NCI-H2029 (cell line): Measurements from ENCODE around the gene IFIT5.
"Not testable (repeated sequence)": the region's sequence is repeated elsewhere in the genome, so short reads cannot be mapped to it uniquely, and the experiment has no call there.

Experiments
- DNase-seq: peaks from one replicate; lab custom pipeline; 2025; lab: John Stamatoyannopoulos, UW

IFIT5 gene

DNA sequence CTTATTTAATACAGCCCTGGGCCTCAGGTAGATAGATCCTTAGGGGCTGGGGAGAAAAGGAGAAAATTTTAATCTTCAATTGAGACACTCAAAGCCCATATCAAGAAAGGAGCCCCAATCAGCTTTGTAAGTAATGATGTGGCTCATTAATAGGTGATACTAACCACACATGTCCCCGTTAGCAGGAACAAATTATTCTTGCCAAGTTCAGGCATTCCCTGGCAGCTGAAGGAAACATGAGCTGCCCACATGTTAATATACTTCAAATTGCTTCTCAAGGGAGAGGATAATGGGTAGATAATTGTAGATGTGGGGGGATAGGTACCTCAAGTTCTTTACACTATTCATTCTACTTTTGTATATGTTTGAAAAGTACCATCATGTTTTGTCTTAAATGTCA lies 14.5 kb downstream of the IFIT5 start:
- no peak for DNase-seq

GRCh38 chr10:89431977-89432376 lies 17.6 kb downstream of the IFIT5 start:
- no peak for DNase-seq

- no peak for DNase-seq
These were observed 24.2 kb downstream of the IFIT5 start for GRCh38 chr10:89438525-89438924.

DNA sequence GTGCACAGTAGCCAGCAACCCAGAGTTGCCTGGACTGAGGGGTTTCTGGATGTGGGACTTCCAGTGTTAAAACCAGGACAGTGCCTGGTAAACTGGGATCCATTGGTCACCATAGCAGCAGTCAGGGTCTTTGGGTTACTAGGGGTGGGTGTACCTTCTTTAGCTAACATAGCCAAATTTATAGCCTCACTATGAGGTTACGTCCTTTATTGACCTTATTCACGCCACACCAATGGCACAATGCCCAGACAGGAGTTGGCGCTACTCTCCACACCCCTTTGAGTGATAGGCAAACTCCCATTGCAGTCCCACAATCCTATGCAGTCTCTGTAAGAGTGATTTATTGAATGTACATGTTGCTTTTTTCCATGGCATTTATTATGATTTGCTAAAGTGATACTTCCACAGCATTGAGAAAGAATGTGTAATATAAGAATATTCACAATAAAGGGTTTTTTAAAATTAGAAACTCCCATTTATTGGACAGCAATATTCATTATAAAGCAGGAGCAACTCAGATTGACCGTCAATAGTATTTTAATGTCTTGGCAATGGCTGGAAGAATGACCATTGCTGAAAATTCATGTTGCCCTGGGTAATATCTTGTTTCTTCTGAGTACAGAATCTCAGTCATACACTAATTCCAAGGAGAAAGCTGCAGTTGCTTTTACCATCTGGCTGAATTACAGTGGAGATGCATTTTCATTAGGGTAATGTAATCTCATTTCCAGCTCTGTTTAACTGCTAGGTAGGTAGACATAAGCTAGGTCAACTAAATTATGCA lies 26.1 kb downstream of the IFIT5 start:
- DNase-seq, result no peak

DNA sequence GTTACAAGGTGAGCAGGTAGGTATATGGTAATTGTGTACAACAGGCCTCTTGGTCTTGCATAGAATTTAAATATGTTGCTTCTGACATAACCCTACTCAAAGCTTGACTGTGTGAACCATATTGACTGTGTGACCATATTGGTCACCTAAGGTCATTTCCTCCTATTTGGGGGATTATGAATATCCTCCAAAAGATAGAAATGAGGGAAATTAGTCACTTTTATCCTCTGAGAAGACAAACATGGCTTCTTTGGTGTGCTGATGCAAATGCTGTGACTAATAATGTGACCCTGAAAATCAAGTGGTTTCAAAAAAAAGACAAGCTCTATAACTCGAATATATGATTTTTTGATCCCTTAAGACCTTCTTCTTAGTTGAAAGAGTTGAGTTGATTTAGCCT lies 27.9 kb downstream of the IFIT5 start:
- DNase-seq, result no peak

DNA sequence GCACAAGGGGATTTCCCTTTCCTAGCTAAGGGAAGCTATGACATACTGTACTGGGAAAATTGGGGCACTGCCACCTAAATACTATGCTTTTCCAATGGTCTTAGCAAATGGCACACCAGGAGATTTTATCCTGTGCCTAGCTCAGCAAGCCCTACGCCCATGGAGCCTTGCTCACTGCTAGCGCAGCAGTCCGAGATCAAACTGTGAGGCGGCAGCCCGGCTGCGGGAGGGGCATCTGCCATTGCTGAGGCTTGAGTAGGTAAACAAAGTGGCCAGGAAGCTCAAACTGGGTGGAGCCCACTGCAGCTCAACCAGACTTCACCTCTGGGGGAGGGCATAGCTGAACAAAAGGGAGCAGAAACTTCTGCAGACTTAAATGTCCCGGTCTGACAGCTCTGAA lies 30.5 kb downstream of the IFIT5 start:
- DNase-seq, result not testable (repeated sequence)

GRCh38 chr10:89450901-89451300 lies 36.5 kb downstream of the IFIT5 start:
- DNase-seq, result no peak

DNA sequence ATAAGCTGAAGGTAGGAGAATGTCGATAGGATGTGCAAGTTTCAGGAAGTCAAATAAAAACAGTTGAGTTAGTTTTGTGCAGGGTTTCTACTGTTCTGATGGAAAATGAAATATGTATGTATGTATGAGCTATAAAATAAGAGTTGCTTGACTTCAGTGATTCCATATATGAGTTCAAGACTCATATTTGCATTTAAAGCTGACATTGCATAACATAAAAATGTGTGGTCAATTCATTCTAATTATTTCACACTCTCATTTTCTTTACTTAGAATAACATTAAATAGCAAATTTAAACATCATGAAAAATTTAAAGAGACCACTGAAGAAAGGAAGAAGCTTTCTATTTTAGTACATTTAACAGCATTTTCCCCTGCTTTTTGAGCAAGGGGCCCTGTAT lies 37.8 kb downstream of the IFIT5 start:
- no peak for DNase-seq

- no peak for DNase-seq
These were observed 40.4 kb downstream of the IFIT5 start for GRCh38 chr10:89454561-89455347.

DNA sequence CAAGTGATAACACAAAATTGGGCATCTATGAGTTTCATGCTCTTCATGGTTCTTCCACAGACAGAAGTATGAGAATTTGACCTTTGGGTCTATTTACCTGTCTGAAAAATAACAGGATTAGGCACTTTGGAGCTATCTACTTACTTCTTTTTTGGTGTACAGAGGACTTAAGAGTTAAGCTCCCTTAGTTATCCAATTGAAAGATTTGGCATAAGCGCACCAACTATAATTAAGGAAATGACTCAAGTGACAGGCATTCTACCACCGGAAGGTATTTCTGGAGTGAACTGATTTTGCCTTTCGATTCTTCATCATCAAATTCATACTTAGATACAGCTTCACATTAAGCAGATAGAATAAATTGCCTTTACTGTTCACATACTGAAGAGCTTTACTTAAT lies 43.9 kb downstream of the IFIT5 start:
- DNase-seq, result no peak

DNA sequence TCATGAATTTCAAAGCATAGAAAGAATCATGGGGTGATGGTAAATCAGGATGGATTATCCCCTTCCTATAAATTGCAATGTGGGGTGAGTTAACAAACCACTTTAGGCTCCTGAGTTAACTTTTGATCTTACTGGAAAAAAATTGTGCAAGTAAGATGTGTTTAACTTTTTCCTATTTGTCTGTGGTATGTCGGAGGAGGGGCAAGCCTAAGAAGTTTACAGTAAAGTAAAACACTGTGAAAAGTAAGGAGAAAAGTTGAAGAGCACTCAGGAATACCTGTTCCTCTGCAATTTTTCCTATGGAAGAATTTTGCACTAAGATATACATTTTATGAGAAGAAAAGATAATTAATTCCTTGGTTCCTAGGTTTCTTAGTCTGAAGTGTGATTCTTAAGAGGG lies 44.4 kb downstream of the IFIT5 start:
- DNase-seq, result no peak

DNA sequence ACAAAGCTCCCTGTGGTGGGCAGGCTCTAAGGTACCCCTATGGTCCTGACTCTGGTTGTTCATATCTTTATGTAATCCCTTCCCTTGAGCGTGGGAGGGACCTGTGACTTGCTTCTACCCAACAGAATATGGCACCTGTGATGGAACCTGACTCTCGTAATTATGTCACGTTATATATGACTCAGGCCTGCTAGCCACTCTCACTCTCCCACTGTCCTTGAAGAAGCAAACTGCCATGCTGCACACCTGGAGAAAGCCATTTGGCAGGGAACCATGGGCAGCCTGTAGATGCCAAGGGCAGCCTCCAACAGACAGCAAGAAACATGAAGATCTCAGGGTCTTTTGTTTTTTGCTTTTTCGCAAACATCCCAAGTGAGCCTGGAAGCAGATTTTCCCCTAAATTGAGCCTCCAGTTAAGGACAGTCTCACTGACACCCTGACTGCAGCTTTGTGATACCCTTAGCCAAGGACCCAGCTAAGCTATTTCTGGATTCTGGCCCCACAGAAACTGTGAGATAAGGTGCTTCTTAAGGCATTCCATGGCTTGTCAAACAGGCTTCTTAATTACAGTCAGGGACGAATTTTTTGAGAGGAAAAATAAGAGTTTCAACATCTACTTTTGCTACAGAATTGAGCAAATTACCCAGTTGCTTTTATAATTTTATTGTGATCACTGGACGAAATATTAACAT lies 49.6 kb downstream of the IFIT5 start:
- no peak for DNase-seq

DNA sequence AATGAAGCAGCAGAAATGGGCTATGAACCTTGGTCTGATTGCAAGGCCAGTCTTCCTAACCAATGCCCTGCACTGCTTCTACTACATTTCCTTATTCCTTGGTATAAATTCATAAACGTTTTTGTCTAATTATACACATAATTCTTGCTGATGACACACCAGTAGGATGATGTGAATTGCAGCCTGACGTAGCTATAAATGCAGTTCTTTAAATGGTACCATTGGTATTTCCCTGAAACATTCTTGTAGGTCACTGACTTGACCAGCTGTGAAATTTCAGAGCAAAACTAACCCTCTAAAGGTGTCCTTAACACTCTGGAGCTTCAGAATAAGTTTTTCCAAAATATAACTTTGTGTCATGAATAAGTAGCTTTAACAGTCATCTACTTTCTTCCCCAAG lies 50.8 kb downstream of the IFIT5 start:
- no peak for DNase-seq

DNA sequence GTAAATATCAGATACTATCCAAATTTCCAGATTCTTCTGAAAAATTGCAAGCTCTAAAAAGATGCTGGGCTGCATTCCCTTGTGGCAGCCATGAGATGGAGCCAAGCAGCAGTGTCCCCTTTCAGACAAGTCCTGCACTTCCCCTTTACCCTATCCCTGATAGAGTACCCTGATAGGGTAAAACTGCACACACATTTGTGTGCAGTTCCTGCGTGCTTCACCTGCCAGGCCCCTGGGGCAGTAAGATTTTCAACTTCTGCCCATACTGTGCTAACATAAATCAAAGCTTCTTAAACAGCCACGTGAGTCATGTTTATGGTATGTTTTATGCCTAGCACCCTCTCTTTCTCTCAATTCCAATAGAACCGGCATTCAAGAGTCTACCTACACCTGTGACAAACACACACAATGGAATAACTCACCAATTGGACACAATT lies 52.2 kb downstream of the IFIT5 start:
- DNase-seq, result no peak

DNA sequence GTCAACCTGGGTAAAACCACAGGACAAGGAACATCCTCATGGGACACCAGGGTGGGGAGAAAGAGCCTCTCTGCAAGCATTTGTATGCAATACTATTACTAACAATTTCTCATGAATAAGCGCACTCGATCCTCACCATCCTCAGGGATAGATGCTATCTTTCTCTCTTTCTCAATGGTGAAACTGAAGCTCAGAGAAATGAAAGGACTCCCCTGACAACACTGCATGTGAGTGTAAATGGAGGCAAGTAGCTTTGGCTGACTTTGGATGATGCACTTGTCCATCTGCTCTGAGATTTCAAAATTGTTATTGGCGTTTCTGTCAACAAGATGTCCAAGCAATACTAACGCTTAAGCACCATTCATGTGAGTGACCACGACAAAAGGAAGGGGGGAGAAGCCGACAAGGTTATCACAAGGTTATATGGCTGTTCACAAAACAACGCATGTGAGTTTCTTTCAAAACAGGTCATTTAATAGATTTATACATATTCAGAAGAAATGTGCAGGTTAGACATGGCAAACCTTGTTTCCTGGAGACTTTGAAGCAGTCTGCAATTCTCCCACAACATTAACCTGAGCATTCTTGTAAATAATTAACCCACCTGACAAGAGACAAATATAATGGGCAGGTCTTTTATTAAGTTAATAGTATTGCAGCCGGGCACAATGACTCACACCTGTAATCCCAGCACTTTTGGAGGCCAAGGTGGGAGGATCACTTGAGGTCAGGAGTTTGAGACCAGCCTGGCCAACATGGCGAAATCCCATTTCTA lies 54.0 kb downstream of the IFIT5 start:
- DNase-seq, result no peak

GRCh38 chr10:89469517-89469916 lies 55.1 kb downstream of the IFIT5 start:
- no peak for DNase-seq
